Right renal pelvis (tissue), 4 donors: ENCODE data around the gene ANKRD6. TPM values are rescaled to one million over a fixed set of nuclear protein-coding genes. Genes with fewer than 3 reads are reported as not detected.

Experiments used
- DNase-seq, 4 donors: peaks; one replicate each; pipeline ENCODE4 v3.0.0-alpha.2; 2013; ENCODE audit warnings: low read depth in 4 of 4, low spot score in 3 of 4, missing footprints in 1 of 4
- polyA plus RNA-seq, 4 donors: library from polyadenylated mRNA; unstranded; fragments of 120-200 nt; gene quantifications; one replicate each; pipeline ENCODE4 v1.2.1, GENCODE V29; 2013; ENCODE audit not compliant: insufficient read length in 4 of 4

The ANKRD6 gene
- polyA plus RNA-seq, 4 donors: 20.0 to 27.6 (median 24.1) TPM

DNA sequence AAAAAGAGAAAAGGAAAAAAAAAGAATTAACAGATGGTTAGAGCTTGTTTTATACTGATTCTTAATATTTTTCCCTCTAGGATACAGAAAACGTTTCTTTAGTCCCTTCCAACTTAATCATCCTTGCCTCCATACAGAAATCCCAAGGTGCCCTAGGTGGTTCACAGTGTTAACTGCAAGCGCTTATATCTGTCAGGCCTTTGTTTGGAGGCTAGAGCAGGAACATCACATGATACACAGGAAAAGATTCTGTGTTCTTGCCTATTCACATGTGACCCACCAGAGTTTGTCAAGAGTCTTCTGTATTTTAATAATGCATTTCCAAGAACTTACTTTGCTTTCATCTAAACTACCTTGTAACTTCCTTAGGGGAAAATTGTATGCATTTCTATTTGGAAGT lies 31.3 kb downstream of the ANKRD6 start:
- DNase-seq: no peak

DNA sequence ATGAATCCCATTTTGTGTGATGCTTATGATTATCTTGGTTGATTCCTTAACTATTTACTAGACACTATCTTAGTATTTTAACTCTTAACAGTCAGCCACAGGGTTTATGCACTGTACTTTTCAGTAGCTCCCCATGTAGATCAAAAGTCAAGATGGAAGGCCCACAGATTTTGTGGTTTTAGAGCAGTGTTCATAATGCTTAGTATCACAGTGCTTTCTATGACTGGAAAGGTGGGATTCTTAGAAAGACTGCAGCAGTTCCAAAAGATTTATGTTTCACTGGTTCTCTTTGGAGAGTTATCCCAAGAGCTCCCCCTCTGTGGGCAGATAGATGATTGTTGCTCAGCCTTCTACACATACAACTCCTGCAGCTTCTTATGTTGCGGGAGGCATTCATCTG lies 34.5 kb downstream of the ANKRD6 start:
- DNase-seq: no peak

DNA sequence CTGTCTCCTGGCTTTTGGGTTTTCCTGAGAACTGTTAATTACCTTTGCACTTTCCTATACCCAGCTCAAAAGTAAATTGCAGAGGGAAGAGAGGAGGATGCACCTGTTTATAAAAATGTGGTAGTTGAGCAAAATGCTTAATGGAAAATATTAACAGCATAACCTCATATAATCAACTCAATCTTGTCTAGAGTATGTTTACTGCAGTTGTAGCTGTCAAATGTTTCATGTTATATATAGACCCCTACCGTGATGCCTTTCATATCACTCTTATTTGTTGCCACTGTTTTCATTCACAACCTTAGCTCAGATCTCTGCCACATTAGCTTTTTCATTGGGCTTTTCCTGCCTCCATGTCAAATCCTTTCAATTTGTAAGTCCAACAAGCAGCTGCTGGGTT lies 36.0 kb downstream of the ANKRD6 start:
- DNase-seq: no peak

DNA sequence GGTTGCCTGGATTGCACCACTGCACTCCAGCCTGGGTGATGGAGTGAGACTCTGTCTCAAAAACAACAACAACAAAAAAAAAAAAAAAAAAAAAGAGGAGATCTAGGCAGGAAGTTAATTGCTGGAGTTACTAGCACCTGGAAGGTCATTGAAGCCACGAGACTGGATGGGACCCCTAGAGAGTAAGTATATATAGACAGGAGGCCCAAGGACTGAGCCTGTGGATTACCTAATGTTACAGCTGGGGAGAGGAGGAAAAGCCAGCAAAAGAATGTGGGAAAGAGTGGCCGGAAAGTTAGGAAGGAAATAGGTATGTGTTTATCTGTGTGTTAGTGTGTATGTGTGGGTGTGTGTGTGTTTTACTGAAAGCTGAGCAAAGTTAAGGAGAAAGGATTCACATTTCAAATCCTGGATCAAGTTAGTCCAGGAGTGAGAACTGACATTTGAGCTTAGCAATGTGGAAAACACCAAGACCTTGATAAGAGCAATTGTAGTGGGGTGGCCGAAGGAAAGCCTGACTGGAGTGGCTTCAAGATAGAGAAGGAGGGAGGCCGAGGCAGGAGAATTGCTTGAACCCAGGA lies 38.4 kb downstream of the ANKRD6 start:
- DNase-seq: no peak

DNA sequence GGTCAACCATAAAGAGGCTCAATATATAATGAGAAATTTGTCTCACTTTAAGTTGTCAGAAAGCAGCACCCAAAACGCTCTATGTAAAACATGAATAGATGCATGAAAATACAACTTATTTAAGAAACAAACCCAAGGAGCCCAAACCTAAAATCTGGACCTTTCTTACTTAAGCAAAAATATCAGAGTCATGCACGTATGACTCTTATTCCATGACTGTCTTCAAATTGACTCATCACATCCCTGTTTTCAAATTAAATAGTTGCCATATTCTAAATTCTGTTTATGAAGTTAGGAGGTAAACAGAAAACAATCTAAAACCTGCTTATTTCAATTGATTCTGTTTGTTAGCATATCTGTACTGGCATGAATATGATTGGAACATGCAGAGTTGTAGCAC lies 42.1 kb downstream of the ANKRD6 start:
- DNase-seq: no peak

DNA sequence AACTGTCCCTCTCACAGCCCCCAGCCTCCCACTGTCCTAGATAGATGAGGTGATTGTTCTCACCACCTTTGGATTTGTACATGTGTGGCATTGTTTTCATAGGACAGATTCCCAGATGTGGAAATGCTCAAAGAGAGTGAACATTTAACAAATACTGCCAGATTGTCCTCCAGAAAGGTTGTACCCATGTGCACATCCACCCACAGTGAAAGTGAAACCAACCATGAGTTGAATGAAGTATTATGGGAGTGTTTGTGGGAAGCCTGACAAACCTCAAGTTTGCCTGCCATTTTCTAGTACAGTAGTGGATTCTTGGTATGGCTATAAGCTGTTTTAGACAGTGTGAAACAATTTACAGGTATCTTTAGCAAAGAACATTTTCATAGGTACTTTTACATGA lies 42.7 kb downstream of the ANKRD6 start:
- DNase-seq: no peak

DNA sequence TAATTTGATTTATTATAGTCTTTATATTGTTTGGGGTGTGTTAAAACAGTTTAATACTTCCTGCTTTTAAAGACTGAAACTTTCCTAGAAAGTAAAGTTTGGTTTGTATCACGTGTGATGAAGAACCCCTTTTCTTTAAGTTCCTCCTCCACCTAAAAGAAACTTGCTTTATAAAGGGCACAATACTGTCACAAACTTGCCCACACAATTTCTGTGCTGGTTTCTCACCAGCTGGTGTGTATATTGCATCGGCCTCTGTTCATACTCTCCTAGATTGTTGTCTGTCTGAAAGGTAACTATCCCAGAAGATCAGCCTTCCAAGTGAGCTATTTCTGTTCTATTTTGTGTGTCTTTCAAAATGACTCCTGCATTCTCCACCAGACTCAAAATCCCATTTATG lies 46.9 kb downstream of the ANKRD6 start:
- no peak for DNase-seq

DNA sequence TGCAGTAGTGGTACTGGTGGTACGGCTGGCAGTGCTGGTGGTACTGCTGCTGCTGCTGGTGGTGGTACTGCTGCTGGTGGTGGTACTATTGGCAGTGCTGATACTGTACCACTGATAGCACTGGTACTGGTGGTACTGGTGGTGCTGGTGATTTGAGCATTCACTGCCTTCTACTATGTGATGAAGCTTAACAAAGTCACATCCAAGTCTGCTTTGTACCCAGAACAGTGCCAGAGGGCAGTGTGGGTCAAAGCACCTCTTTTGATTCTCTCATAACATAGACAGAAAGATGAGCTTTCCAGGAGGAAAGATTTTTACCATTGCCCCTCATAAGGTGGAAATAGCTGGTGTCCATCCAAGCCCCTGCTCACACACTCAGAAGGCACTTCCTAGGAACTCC lies 48.7 kb downstream of the ANKRD6 start:
- no peak for DNase-seq

DNA sequence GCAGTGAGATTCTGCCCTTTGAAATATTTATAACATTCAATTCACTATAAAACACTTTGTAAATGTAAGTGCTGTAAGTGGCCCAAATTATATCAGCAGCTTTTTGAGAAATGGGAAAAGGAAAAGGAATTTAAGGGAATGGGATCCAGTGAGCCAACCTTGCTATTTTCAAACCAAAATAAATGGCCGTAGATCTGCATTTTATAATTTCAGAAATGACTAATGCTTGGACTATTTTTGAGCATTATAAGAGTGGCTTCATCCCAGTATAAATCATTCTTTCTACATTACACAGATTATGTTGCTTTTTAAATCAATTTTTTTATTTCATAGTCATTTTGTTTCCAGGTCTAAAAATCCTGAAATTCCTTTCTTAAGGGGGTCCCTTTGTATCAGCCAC lies 49.2 kb downstream of the ANKRD6 start:
- no peak for DNase-seq

DNA sequence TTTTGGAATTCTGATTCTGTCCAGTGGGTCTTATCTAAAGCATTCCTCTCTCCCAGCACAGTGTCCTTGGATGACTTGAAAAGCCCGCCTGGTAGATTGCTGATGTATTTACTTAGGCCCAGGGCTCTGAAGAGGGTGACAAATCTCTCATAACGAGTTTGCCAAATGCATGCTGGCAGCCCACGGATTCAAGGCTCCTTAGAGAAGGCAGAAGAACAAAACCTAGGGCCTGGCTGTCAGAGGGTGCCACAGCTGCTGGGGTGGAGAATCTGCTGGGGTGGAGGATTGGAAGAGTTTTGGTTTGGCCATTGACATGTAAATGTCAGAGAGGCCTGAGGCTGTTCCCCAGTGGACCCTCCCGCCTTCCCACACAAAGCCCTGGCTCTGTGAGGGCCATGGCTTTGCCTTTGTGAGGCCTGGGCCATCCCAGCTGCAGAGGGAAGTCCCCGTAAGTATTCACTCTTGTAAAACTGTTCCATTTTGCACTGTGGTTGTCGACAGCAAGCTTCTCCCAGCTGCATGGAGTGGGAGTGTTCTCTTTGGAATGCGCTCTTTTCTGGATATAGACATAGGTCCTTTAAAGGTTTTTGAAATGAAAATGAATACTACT lies 50.3 kb downstream of the ANKRD6 start:
- no peak for DNase-seq

DNA sequence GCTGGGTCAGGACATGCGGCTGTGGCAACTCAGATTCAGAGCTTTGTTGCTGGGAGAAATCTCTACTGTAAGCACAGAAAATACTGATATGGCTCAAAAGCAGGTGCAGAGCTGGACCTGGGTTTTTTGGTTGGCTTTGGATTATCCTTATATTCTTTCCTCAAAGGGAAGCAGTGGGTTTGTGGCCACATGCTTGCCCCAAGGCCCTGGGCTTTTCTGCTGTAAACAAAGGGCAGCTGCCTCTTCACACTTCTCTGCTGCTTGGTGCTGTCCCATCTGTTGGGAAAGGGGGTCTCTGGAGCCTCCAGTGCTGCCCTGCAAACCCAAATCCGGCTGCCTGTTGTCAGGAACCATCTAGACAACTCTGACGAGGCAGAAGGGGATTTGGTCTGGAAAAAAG lies 52.4 kb downstream of the ANKRD6 start:
- no peak for DNase-seq

DNA sequence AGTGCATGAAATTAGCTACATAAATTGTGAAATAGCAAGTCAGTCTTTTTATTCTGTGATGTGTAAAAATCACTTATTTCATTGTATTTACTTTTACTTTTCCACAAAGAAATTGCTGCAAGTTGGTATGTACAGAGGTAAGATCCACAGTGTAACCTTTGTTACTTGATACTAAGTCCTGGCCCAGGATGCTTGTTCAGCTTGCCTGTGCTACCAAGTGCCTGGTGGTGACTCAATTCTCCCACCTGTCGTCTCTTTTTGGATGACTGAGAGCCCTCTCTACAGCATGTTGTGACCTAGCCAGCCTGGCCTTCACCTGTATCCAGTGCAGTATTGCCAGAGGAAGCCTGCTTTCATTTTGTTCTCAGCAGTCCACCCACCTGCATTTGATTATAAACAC lies 54.9 kb downstream of the ANKRD6 start:
- no peak for DNase-seq

DNA sequence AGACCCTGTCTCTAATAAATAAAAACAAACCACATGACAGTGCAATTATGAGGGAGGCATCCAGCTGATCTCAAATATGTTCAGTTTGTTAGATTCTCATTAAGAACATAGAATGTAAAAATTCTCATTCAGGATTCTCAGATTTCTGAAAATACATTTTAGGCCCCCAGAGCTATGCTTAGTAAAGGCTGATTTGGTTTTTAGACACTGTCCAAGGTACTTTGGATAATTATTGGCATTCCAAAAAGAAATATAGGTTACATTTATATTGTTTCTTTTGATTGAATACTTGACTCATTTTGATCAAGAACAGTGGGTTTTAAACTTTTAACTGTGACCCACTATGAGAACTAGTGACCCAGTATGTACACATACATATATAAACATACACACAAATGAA lies 55.5 kb downstream of the ANKRD6 start:
- DNase-seq: no peak

DNA sequence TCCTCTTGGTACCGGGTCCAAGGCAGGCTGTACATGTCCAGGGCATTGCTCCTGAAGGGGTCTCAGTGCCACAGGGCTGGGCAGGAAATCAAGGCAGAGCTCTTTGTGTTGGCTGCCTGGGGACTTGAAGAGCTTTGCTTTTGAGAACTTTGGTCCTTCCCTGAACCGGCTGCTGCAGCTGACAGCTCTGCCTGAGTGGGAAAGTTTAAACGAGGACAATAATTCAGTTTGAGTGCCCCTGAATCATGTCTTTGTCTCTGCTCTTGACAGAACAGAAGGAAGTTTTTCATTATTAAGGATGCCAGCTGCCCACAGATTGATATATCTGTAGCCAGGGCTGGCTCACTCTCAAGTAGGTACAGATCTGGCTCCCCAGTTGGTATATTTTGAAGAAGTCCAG lies 56.1 kb downstream of the ANKRD6 start:
- no peak for DNase-seq

DNA sequence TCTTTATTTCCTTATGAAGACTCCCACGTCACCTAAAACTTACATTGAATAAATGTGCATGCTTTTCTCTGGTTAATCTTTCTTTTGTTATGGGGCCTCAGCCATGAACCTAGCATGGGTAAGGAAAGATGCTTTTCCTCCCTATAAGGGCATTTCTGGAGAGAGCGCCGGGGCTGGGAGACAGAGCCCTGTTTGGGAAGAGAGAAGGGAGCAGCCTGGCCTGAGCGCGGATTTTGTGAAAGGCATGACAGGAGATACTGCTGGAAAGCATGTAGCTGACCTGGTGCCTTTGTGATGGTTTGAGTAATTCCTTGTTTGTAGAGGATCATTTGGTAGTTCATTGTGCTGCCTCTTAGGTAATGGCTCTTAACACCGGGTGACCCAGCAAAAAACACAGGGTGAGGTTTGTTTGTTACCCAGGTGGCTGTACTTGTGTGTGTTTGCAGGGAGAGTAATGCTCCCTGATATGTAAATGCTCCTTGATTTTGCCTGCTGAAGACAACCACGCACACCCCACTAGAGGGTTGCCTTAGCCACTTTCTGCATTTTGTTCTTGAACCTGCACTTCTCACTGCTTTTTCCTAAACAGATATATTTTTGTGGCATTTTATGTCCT lies 59.2 kb downstream of the ANKRD6 start:
- DNase-seq: no peak

DNA sequence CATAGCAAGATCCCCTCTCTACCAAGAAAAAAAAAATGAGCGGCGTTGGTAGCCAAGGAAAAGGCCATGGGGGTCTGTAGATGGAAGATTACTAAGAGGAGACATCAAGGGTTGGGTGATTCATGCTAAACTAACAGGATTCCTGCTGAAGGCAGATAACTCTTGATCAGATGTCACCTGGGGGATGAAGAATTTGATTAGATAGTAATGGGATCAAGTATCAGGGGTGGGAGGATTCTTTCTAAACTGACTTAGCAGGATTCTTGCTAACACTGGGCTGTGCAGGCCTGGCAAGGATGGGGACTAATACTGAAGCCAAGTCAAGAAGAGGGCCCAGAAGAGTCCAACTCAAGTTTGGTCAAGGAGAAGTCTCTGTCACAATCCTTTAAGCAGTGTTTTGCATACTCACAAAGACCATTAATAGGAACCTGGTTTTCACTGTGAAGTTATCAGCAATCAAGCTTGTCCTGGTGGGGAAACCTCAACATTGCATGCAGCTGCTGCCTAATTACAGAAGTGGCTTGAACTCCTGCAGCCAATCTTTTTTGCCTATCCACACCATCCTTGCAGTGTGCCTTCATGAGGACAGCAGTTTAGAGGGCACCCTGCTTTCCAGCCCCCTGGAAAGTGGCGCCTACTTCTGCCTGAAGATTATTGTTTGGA lies 61.3 kb downstream of the ANKRD6 start:
- DNase-seq: no peak

DNA sequence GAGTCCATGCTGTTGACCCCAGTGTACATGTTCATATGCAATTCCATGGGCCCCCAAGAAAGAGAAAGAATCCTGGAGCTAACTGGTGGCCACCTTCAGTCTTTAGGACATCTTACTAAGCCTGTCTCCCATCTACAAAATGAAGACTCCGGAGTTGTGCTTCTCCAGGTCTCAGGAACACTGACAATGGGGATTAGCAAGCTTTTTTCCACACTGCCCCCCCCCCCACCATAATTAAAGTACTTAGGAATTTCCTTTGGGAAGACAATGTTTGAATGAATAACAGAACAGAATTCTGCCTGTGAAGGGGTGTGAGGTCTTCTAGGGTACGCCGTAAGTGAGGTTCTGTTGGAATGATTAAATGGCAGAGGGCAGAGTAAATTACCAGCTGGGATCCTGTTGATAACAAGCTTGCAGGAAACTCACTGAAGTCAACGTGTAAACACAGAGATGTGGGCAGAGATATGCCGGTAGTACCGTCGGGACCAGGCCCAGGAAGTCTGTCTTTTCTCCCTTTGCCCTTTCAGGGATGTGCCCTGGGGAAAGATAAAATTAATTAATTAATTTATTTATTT lies 63.1 kb downstream of the ANKRD6 start:
- DNase-seq: no peak

DNA sequence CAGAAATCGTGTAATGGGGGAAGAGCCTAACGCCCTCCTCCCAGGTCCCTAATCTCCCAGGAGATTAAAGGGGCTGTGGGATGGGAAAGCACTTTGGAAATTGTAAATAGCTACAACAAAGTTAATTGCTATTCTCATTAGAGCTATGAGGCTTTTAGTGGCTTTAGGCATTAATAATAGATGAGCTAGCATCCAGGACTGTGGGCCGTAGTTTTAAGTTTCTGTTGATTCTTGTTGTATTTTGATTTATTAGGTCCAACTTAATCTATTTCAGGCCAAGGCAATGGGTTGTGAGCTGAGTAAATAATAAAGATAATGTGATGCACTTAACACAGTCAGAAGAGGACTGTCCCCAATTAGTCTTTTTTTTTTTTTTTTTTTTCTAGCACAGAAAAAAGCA lies 67.7 kb downstream of the ANKRD6 start:
- DNase-seq: no peak

DNA sequence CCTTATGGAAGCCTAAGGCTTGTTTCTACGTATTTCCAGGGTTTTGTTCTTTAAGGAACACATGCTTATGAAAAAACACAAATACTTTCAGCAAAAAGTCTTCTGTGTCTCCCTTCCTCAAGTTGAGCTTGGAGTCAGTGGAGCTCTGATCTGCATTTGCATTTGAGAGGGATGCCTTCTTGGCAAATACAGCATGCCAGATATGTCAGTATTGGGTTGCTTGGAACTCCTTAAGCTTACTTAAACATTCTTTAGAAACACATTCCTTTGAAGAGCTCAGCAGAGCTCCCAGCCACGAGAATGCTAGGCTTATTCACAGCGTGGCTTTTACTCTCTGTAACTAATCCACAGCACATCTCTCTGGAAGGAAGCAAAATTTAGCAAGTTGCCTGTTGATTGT lies 68.3 kb downstream of the ANKRD6 start:
- no peak for DNase-seq

DNA sequence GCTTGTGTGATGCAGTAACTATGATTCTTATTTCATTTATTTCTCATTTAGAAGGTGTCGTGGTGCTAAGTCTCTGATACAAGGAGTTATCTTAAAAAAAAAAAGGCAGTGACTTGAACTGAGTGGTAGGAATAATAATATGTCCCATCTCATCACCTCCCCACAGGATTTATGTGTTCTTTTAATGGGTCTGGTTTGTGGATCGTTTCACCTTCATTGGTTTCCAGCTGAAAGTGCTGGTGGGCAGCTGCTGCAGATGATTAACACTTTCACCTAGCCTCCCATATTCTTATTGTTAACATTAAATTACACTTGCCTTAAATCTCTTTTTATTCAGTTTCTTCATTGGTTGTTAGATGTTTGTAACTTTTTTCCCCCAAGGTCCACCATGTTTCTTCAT lies 68.8 kb downstream of the ANKRD6 start:
- DNase-seq: no peak

DNA sequence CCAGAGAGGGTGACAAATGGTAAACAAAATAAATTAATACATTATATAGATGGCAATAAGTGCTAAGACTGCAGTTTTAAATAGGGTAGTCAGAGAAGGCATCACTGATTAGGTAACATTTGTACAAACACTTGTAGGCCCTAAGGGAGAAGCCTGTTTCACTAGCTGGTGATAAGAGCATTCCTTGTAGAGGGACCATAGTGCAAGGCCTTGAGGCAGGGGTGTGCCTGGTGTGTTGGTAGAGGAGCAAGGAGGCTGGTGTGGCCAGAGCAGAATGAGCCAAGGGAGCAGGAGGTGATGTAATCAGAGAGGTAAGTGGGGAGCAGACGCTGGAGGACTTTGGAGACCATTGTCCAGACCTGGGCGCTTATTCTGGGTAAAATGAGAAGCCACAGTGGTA lies 70.7 kb downstream of the ANKRD6 start:
- no peak for DNase-seq

DNA sequence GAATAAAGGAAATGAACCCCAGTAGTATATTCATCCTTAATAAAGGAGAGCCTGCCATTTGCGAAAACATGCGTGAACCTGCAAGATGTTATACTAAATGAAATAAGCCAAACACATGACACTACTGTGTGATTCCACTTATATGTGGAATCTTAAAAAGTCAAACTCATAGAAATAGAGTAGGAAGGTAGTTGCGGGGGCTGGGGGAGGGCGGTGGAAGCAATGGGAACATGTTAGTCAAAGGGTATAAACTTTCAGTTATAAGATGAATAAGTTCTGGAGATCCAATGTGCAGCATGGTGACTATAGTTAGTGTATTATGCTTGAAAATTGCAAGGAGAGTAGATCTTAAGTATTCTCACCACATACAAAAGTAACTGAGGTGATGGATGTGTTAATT lies 72.9 kb downstream of the ANKRD6 start:
- no peak for DNase-seq
